ENCODE measurements around the gene HRH1. TPM values are rescaled to one million over a fixed set of nuclear protein-coding genes. Genes with fewer than 3 reads are reported as not detected.

The HRH1 gene
- total RNA-seq, 1 donor from 2014 or later: 2.7 TPM

- DNase-seq (ENCODE audit: low read depth in 2 of 2): no peak
These were observed 15.9 kb downstream of the HRH1 start for GRCh38 chr3:11170052-11170770.

DNA sequence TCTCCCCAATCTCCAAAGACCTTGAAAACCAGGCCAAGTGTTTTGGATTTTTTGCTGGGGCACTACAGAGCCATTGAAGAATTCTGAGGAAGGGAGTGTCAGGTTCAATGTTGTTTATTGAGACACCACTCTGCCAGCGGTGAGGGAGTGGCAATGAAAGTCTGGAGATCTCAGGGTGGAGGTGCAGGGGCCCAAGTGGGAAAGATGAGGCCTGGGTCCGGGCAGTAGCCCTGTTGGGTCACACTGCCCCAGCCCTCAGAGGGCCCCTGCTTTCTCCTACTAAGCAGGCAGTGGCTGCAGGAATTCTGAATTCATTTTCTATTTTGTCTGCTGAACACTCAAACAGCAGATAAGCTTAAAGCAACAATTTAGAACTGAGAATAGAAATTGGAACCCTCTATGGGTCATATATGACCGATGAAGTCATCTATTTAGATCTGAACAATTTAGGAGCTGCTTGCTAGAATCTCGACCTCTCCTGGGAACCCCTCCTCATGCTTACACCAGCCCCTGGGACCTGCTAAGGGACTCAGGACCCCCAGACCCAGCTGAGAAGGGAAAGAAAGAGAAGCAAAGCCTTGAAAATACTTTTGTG, 17.9 kb downstream of the HRH1 start:
- DNase-seq (ENCODE audit: low read depth in 2 of 2): no peak

- no peak for DNase-seq (ENCODE audit: low read depth in 2 of 2)
These were observed 19.7 kb downstream of the HRH1 start for GRCh38 chr3:11173828-11174465.

- no peak for DNase-seq (ENCODE audit: low read depth in 2 of 2)
These were observed 24.1 kb downstream of the HRH1 start for GRCh38 chr3:11178421-11178820.

DNA sequence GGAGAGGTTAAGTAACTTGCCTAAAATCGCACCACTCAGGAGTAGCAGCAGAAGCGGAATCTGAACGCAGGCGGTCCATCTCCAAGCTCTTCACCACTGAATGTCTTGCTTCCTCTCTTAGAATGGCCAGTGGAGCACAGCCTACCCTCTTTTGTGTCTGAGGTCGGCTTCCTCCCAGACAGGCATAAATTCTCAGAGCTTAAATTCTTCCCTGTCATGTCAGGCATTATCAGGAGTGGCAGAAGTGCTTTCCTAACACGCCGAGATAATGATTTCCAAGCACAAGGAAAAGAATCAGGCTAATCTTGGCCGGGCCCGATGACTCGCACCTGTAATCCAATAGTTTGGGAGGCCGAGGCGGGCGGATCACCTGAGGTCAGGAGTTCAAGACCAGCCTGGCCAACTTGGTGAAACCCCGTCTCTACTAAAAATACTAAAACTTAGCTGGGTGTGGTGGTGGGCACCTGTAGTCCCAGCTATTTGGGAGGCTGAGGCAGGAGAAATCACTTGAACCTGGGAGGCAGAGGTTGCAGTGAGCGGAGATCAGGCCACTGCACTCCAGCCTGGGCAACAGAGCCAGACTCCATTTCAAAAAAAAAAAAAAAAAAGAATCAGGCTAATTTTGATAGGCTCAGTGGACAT, 30.2 kb downstream of the HRH1 start:
- peak in 1 of 2 donors; percentile 30 for DNase-seq (ENCODE audit: low read depth in 2 of 2)

GRCh38 chr3:11185144-11185543, 30.9 kb downstream of the HRH1 start:
- DNase-seq (ENCODE audit: low read depth in 2 of 2): no peak

- peak; percentile 94 to 98 for DNase-seq (ENCODE audit: low read depth in 2 of 2)
These were observed 31.4 kb downstream of the HRH1 start for GRCh38 chr3:11185564-11186317.

DNA sequence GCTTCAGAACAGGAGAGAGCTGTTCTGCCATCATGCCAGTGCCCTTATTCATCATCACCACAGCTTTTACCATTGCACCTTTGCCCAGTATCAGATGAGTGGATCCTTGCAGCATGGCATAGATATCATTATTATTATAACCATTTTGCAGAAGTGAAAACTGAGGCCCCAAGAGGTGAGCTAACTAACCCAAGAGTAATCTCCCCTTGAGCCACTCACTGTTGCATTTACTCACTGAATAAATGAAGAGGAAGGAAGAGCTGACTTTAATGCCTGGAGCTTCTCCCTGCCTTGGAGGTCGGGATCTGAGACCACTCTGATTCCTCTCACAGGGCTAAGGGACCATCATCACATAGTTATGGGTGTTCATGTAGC, 32.0 kb downstream of the HRH1 start:
- no peak for DNase-seq (ENCODE audit: low read depth in 2 of 2)

DNA sequence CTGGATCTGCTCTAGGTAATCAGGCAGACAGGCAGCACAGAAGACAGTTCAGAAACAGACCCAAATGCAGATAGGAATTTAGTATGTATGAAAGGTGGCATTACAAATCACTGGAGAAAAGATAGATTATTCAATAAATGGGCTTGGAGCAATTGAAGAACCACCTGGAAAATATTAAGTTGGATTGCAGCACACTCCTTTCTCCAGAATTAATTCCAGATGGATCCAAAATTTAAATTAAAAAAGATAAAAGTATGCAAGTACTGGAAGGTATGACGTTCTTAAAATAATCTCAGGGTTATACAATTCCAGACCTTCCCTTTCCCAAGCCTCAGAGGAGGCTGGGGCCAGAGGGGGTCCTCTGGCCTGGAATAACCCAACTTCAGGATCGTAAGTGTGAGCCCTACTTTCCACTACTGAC, 32.5 kb downstream of the HRH1 start:
- no peak for DNase-seq (ENCODE audit: low read depth in 2 of 2)

DNA sequence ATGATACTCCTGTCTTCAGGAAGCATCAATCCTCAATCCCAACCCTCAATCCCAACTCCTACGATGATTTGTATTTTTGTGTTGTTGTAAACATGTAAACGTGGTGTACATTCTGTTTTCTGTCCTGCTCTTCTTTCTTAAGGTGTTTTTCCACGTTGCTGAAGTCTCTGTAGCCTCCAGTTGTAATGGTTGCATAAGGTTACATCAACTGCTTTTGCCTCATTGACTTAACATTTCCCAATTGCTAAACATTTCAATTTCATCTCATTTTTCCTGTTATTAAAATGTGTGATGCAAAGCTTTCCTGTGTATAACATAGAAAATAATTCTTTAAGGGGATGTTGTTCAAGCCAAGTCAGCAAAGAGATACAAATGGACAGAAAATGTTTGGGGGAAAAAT, 33.4 kb downstream of the HRH1 start:
- DNase-seq (ENCODE audit: low read depth in 2 of 2): no peak

DNA sequence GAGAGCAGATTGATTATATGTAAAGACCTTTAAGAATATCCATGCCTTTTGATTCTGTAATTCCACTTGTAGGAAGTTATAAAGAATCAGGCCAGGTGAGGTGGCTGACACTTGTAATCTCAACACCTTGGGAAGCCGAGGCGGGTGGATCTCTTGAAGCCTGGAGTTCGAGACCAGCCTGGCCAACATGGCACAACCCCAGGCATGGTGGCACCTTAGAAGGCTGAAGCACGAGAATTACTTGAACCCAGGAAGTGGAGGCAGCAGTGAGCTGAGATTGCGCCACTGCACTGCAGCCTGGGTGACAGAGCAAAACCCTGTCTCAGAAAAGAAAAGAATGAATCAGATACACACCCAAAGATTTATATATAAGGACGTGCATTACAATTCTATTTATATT, 33.9 kb downstream of the HRH1 start:
- DNase-seq (ENCODE audit: low read depth in 2 of 2): no peak

GRCh38 chr3:11195201-11195600, 40.9 kb downstream of the HRH1 start:
- peak in 1 of 2 donors; percentile 74 for DNase-seq (ENCODE audit: low read depth in 2 of 2)

DNA sequence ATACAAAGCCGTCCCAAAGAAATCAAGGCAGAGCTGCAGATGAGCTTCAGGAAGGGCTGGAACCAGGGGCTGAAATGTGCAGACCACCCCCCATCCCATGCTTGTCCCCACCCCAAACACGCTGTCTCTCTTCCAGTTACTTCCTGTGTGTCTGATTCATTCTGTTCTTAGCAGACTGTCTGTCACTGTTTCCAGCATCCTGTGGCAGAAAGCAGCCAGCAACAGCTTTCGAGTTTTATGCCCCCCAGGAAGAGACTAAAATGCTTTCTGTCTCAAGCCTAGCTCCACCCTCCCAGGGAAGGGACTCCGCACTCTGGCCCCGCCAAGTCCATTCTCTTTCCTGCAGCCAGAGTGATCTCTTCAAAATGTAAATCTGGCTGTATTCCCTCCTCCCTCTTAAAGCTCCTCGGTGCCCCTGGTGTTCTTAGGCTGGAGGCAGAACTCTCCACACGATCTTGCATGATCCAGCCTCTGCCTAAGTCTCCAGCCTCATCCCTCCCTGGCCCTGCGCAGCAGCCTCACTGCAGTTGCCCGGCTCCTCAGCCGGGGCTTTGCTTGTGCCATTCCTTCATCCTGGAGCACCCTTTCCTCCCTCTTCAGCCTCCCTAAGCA, 41.5 kb downstream of the HRH1 start:
- DNase-seq (ENCODE audit: low read depth in 2 of 2): peak in 1 of 2 donors; percentile 67

DNA sequence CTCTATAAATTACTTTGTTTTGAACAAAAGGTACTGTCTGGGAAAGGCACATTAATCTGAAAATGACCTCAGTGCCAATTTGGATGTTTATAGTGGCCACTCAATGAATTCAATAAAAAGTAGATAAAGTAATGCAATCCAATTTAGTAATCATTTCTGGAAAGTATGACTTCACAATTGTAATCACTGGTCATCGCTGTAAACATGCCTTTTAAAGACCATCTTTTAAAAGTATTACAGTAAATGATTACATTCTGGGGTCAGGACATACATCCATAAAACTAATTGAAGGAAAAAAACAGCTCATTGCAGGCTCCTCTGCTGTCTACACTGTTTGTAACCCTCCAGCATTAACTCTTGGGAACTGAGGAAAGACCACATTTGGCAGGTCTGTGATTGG, 43.2 kb downstream of the HRH1 start:
- peak in 1 of 2 donors; percentile 24 for DNase-seq (ENCODE audit: low read depth in 2 of 2)

- peak in 1 of 2 donors; percentile 19 for DNase-seq (ENCODE audit: low read depth in 2 of 2)
These were observed 43.8 kb downstream of the HRH1 start for GRCh38 chr3:11198070-11198469.

DNA sequence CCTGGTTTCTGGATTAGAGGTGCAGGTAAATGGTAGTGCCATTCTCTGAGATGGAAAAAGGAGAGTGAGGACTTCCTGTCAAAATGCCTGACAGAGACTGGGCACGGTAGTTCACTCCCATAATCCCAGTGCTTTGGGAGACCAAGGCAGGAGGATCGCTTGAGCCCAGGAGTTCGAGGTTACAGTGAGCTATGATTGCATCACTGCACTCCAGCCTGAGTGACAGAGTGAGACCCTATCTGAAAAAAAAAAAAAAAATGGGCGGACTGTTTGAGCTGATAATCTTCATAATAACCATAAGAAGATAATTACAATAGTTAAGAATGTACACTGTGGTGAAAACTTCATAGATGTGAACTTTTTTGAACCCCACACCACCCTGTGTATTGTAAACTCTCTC, 44.2 kb downstream of the HRH1 start:
- no peak for DNase-seq (ENCODE audit: low read depth in 2 of 2)

GRCh38 chr3:11199902-11200845, 45.9 kb downstream of the HRH1 start:
- DNase-seq (ENCODE audit: low read depth in 2 of 2): peak in 1 of 2 donors; percentile 85

GRCh38 chr3:11201251-11202019, 47.1 kb downstream of the HRH1 start:
- peak in 1 of 2 donors; percentile 97 for DNase-seq (ENCODE audit: low read depth in 2 of 2)

DNA sequence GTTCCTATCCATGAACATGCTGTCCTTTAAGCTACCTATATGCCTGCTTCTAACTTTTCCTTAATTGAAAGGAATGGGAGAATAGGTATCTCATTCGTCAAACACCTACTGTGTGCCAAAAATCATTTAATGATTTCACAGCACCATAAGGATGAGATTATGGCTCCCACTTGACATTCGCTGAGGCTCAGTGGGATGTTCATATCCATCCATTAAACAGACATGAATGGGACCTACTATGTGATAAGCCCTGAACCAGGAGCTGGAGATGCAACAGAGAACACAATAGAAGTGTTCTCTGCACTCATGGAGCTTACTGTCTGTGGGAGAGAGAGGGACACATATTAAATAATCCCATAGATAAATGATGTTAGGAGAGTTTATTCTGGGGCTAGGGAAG, 49.7 kb downstream of the HRH1 start:
- DNase-seq (ENCODE audit: low read depth in 2 of 2): no peak

All from dermis microvascular lymphatic vessel endothelial cell (primary cell).